Measurements from ENCODE around the gene ZER1. TPM values are rescaled to one million over a fixed set of nuclear protein-coding genes. Genes with fewer than 3 reads are reported as not detected.
"Not testable (repeated sequence)": the region's sequence is repeated elsewhere in the genome, so short reads cannot be mapped to it uniquely, and the experiment has no call there.

Gene ZER1
- polyA plus RNA-seq, 10 donors, result 29.8 to 36.2 (median 32.9) TPM

DNA sequence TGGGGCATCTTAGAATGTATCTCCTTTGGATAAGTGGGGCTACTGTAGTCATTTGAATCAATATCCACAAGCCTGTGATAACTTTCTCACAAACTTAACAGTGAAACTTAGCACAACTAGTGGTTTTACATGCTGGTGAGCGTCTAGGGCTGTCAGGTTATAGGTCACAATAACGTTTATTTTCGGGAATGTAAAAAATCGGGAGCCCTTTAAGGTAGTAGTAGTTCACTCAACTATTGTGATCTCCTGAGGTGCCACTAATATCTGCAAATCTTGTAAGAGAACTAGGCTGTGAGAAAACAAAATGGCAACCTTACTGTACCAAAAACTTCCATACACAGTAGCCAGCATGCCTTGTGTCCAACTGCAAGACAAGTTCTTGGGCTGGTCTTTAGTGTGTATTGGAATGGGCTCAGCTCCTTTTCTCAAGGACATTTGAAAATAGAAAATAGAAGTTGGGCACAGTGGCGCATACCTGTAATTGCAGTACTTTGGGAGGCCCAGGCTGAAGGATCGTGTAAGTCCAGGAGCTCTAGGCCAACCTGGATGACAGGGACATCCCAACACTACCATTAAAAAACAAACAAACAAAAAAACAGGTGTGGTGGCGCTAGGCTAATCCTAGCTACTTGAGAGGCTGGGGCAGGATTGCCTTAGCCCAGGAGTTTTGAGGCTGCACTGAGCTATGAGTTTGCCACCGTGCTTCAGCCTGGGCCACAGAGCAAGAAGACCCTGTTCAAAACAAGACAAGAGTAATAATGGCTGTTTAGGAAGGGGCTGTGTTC, 74.6 kb downstream of the ZER1 start:
- DNase-seq, result no peak

DNA sequence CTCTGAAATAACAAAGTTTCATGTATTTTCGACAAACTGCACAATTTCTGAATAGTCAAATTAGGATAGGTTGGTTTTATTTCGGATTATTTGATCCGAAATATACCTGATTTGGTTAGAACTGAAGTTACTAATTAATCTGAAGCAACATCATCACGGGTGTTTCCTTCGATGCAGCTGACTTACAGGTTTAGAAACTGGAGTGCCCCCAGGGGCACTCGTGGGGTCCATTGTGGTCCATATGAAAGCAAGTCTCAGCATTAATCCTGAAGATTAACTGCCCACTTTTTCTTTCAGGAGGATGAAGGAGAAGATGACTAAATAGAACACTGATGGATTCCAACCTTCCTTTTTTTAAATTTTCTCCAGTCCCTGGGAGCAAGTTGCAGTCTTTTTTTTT, 77.4 kb downstream of the ZER1 start:
- no peak for DNase-seq

DNA sequence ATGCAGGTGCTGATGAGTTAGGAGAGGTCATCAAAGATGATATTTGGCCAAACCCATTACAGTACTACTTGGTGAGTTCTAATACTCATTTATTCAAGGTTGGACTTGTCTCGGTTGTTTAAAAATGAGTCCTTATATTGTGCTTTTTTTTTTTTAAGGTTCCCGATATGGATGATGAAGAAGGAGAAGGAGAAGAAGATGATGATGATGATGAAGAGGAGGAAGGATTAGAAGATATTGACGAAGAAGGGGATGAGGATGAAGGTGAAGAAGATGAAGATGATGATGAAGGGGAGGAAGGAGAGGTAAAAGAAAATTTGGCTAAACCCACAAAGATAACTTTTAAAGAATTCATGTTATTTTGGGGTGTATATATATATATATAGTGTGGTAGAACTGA, 78.0 kb downstream of the ZER1 start:
- not testable (repeated sequence) for DNase-seq

DNA sequence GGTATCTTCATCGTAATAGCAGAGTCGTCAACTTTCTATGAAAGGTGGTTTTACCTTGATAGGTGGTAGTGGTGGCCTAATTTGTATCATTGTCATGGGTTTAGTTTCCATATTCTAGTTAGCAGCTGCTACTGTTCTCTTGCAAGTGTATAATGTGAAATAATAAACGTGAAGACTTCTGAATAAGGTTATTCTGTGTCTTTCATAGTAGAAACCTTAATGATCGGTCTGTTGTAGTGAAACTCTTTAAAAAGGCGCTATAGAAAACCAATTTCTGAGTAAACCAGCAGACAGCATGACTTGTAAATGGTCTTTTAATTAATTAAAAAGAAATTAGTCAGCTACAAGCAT, 81.1 kb downstream of the ZER1 start:
- DNase-seq, result no peak

DNA sequence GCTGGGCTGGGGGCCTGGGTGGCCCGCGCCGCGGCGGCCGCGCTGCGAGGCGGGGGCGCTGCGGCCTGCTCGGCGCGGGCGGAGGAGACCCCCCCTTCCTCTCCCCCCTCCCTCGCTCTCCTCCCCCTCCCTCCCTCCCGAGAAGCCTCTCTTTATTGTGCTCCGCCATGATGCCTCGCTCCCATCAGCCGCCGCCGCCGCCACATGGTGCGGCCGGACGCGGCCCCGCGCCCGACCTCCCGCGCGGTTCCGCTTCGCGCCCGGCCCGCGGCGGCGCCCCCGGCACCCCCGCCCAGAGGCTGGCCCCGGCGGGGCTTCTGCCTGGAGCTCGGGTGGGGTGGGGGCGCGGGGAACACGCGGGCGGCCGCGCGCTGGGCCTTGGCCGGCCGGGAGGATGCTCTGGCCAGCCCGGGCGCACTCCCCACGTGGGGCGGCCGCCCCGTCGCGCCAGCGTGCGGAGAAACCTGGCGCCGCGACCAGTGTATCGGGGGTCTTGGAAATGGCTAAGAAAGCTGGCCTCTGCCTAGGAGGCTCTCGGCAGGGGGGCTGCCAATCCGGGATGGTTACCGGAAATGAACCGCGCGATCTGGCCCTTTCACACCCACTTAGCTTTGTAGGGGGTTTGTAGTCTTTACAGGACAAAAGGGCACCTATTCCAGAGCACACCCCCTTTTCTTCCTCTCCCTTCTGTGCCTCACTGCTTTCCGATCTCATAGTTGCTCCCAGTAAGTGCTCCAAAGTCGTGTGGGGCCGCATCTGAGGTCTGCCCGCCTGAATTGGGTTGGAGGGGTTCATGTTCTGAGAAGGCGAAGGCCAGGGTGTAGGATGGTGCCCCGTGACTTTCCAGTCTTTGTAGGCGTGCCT, 81.7 kb downstream of the ZER1 start:
- peak; percentile 36 to 69 (median 66) for DNase-seq

DNA sequence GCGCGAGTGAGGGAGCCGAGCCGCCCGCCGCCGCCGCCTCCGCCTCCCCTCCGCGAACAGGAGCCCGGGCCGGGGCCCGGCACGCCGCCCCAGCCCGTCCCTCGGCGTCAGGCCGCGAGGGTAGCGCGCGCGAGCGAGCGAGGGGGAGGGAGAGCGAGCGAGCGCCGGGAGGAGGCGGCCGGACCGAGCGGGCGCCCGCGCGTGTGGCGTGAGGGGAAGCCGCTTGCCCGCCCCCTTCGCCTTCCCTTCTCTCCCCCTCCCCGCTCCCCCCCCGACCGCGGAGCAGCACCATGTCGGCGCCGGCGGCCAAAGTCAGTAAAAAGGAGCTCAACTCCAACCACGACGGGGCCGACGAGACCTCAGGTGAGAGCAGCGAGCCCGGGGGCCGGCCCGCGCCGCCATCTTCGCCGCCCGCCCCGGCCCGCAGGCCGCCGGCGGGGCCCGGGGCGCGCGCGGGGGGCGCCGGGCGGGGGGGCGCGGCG, 82.4 kb downstream of the ZER1 start:
- peak in 1 of 3 donors; percentile 79 for DNase-seq

DNA sequence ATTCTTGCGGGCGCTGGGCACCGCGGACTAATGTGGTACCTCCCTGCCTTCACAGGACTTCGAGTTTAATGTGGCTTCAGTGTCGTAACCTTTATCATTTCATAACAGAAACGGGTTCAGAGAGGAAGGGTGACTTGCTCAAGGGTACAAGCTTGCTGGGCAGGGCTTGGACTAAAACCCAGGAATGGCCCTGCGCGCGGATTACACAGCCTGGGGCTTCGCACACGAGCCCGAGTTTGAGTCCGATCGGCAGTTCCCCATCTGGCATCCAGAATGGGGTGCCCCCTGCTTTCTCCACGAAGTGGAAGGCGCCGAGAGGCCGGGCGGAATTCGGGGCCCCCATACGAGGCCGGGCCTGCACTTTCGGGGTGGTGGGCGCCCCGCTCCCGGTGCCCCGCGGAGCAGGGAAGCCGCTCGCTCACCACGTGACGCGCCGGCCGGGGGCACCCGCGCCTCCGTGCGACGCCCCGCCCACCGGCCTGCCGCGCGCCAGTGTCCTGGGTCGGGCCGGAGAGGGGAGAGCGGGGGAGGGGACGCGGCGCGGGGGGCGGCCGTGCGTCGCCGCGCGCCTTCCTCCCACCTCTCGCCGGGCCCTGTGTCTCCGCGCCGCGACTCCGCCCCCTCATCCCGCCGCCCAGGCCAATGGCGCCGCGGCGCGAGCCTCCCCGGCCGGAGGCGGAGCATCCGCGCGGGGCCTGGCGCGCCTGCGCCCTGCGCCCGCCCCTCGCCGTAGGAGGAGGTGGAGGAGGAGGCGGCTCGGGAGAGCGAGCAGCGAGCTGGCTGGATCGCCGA, 83.0 kb downstream of the ZER1 start, which contains the start of gene SET:
Gene SET, plus strand, starts transcription at position 722 of the 792 bp plus-strand sequence. CDS start 361 bp downstream, outside the sequence.
- DNase-seq, result peak; percentile 96 to 98 (median 97)

DNA sequence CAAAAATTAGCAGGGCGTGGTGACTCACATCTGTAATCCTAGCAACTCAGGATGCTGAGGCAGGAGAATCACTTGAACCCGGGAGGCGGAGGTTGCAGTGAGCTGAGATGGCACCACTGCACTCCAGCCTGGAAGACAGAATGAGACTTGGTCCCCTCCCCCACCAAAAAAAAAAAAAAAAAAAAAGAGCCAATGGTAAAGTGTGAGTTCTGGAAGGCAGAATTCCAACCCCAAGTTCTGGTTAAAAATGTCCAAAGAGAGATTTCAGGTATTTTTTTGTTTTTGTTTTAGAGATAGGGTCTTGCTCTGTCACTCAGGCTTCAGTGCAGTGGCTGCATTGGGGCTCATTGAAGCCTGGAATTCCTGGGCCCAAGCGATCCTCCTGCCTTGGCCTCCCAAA, 84.3 kb downstream of the ZER1 start:
- DNase-seq, result no peak

DNA sequence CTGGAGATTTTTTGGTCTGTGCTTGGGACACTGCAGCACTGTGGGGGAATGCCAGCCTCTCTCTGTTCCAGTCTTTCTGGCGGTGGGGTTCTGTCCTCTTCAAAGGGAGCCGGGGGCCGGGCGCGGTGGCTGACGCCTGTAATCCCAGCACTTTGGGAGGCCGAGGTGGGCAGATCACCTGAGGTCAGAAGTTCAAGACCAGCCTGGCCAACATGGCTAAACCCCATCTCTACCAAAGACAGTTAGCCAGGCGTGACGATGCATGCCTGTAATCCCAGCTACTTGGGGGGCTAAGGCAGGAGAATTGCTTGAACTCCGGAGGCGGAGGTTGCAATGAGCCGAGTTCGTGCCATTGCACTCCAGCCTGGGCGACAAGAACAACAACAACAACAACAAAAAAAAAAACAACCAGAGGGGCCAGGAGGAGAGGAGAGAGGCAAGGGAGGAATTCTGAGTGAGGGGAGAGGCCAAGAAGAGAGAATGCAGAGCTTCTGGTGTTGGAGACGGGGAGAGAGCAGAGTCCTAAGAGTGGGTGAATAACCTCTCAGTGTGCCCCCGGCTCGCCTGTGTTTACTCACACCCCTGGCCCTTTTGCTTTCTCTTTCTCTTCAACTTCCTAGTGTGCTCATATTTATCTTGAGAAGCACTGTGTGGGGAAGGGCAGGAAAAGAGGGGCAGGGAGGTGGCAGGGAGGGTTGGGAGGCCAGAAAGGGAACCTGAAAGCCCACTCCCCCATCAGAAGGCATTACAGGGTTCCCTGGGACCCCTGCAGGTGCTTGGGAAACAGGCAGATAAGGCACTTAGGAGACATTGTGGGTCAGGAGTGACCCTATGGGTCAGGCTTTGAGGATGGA, 85.9 kb downstream of the ZER1 start:
- DNase-seq, result no peak

DNA sequence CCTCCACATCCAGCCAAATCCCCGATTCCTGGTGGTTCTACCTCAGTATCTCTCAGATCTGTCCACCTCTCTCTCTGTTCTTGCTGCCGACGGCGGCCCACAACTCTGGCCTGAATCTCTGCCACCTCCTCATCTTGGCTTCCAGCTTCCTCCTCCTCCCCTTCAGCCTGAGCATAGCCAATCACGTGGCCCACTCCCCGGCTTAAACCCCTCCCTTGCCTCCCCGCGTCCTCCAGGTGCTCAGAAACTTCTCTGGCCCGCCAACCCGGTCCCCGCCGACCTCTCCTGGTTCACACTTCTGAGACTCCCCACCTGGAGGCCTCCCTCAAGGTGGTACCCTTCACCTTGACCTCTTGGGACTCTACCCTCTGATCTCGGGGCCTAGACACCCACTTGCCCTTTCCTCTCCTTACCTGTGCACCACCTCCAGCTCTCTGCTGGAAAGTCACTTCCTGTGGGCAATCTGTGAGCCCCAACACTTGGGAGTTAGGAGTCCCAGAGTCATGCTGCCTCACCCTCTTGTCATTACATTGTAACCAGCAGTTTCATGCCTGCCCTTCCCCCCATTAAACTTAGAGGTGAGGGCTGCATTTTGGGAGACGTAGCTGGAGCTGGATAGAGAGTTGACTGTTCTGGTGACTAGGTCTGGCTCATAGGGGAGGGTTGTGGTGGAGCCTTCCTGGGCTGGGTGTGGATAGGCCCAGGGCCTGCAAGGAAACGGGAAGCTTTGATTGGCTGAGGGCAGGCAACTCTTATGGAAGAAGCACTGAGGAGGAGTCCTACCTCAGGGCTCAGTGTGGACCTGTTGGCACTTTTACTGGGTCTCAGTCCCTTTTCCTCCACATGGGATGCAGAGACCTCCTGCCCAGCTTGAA, 87.2 kb downstream of the ZER1 start:
- peak; percentile 61 to 91 (median 84) for DNase-seq

DNA sequence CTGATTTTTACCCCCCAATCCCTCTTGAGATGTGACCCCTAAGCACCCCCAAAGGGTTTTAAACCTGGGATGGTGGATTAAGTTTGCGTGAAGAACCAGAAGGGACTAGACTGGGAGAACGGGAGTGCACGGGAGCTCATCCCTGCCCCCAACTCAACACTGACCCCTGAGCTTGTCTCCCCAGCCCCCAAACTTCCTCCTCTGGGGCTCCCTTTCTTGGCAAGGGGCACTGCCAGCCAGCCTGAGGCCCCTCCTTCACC, 87.7 kb downstream of the ZER1 start:
- no peak for DNase-seq

DNA sequence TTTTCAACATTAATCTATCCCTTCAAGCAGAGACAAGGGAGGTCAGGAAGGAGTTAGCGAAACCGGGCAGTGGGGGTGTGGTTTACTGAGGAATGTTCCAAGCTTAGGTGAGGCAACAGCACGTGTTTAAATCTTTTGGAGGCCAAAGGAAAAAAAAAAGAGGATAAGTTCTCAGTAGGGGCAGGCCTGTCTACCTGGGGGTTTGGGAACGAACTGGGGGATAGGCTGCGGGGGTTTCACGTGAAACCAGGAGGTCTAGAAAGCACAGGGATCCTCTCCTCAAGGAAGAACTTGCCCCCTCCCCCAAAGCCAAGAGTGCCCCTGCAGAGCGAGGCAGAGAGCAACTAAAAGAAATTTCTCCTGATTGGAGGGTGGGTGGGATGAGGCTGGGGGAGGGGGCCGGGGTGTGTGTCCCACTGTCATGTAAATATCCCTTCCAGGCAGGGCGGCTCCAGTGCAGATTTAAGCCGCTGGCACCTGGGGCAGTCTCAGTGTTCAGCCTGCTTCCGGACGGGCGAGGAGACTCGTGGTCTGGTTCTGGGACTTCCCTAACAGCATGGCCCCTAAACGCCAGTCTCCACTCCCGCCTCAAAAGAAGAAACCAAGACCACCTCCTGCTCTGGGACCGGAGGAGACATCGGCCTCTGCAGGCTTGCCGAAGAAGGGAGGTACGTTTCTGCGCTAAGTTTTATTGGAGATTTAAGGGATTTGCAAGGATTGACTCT, 88.2 kb downstream of the ZER1 start:
- DNase-seq, result peak in 1 of 3 donors; percentile 68

Other genes starting within 250 kb of the ZER1 start
- 100 to 1,000 TPM; 235 to 314 (median 273) TPM for gene SPTAN1, start 219.3 kb downstream of the ZER1 start, polyA plus RNA-seq (ENCODE audit: insufficient read length in 10 of 10)
- gene DYNC2I2, start 115.1 kb downstream of the ZER1 start, polyA plus RNA-seq (ENCODE audit: insufficient read length in 10 of 10), result 10 to 100 TPM; 34.6 to 50.4 (median 42.3) TPM
- 100 to 1,000 TPM; 283 to 402 (median 330) TPM for gene SET, start 82.7 kb downstream of the ZER1 start, polyA plus RNA-seq (ENCODE audit: insufficient read length in 10 of 10)
- gene PKN3, start 69.4 kb downstream of the ZER1 start, polyA plus RNA-seq (ENCODE audit: insufficient read length in 10 of 10), result 10 to 100 TPM in 2 of 10 donors, 1 to 10 TPM in 8; 6.1 to 11.4 (median 8.7) TPM
- gene ZDHHC12, start 47.8 kb downstream of the ZER1 start, polyA plus RNA-seq (ENCODE audit: insufficient read length in 10 of 10), result 1 to 10 TPM; 5.0 to 7.1 (median 6.5) TPM
- 10 to 100 TPM; 32.7 to 49.4 (median 38.8) TPM for gene TBC1D13, start 15.3 kb upstream of the ZER1 start, polyA plus RNA-seq (ENCODE audit: insufficient read length in 10 of 10)
- gene ENDOG, start 46.6 kb upstream of the ZER1 start, polyA plus RNA-seq (ENCODE audit: insufficient read length in 10 of 10), result 10 to 100 TPM; 11.1 to 24.9 (median 14.7) TPM
- 10 to 100 TPM; 16.1 to 33.7 (median 24.4) TPM for gene SPOUT1, start 57.9 kb upstream of the ZER1 start, polyA plus RNA-seq (ENCODE audit: insufficient read length in 10 of 10)
- 1 to 10 TPM; 4.1 to 7.6 (median 4.7) TPM for gene KYAT1, start 110.0 kb upstream of the ZER1 start, polyA plus RNA-seq (ENCODE audit: insufficient read length in 10 of 10)
- 10 to 100 TPM; 15.8 to 24.1 (median 20.4) TPM for gene LRRC8A, start 110.2 kb upstream of the ZER1 start, polyA plus RNA-seq (ENCODE audit: insufficient read length in 10 of 10)
- gene PHYHD1, start 149.1 kb upstream of the ZER1 start, polyA plus RNA-seq (ENCODE audit: insufficient read length in 10 of 10), result 10 to 100 TPM; 33.4 to 47.6 (median 38.8) TPM
- gene DOLK, start 175.7 kb upstream of the ZER1 start, polyA plus RNA-seq (ENCODE audit: insufficient read length in 10 of 10), result 10 to 100 TPM in 1 of 10 donors, 1 to 10 TPM in 9; 7.2 to 11.2 (median 8.4) TPM
- 10 to 100 TPM; 26.6 to 49.9 (median 34.1) TPM for gene NUP188, start 175.8 kb upstream of the ZER1 start, polyA plus RNA-seq (ENCODE audit: insufficient read length in 10 of 10)

Measured in muscle of back (tissue), 11 donors.